T follicular helper cell (primary cell): ENCODE data around the gene LINGO1.

Source experiments
- DNase-seq: peaks from one replicate; pipeline ENCODE4 v3.0.0-alpha.2; 2020; ENCODE audit warnings: low read depth

The LINGO1 gene

GRCh38 chr15:77656294-77656693 is 23.6 kb upstream of the LINGO1 start:
- no peak for DNase-seq

- DNase-seq: no peak
Observed at GRCh38 chr15:77654975-77655374, 22.3 kb upstream of the LINGO1 start.

GRCh38 chr15:77653832-77654480 is 21.2 kb upstream of the LINGO1 start:
- no peak for DNase-seq

- DNase-seq: no peak
Observed at GRCh38 chr15:77650265-77650664, 17.6 kb upstream of the LINGO1 start.

GRCh38 chr15:77649610-77650009 is 16.9 kb upstream of the LINGO1 start:
- no peak for DNase-seq

GRCh38 chr15:77649017-77649416 is 16.3 kb upstream of the LINGO1 start:
- DNase-seq: no peak

GRCh38 chr15:77647961-77648360 is 15.2 kb upstream of the LINGO1 start:
- DNase-seq: no peak

GRCh38 chr15:77646104-77646694 is 13.5 kb upstream of the LINGO1 start:
- DNase-seq: no peak

GRCh38 chr15:77645602-77646001 is 12.9 kb upstream of the LINGO1 start:
- DNase-seq: no peak

- no peak for DNase-seq
Observed at GRCh38 chr15:77644543-77645247, 12.0 kb upstream of the LINGO1 start.

- DNase-seq: no peak
Observed at GRCh38 chr15:77643764-77644163, 11.1 kb upstream of the LINGO1 start.

GRCh38 chr15:77642793-77643430 is 10.2 kb upstream of the LINGO1 start:
- DNase-seq: no peak

GRCh38 chr15:77641999-77642398 is 9.3 kb upstream of the LINGO1 start:
- DNase-seq: no peak

GRCh38 chr15:77640615-77641014 is 7.9 kb upstream of the LINGO1 start:
- no peak for DNase-seq

GRCh38 chr15:77639431-77639830 is 6.7 kb upstream of the LINGO1 start:
- DNase-seq: no peak

- DNase-seq: no peak
Observed at GRCh38 chr15:77637851-77638692, 5.4 kb upstream of the LINGO1 start.

GRCh38 chr15:77636209-77636608 is 3.5 kb upstream of the LINGO1 start:
- no peak for DNase-seq

- peak; percentile 25 for DNase-seq
Observed at GRCh38 chr15:77634266-77634962, 1.7 kb upstream of the LINGO1 start.

GRCh38 chr15:77633913-77634265 is 1.2 kb upstream of the LINGO1 start:
- DNase-seq: no peak

GRCh38 chr15:77633134-77633912 is 611 bp upstream of the LINGO1 start:
- peak; percentile 7 for DNase-seq
